WTC11 (cell line): ENCODE measurements around the gene DERA. TPM values are rescaled to one million over a fixed set of nuclear protein-coding genes. Genes with fewer than 3 reads are reported as not detected.
A peak's percentile ranks its signal among the peaks of the same experiment; 100 is the strongest.

Source experiments
- ATAC-seq: fragments of 200-7000 bp; cut with Tn5 transposase; 2 replicates; pipeline ENCODE4 v1.10.0; 2021; ENCODE audit warnings: mild to moderate bottlenecking, moderate library complexity
- CTCF ChIA-PET: fragments of 300-600 bp; sonication (Branson Sonifier 250); formaldehyde crosslinking; loops from one replicate; lab custom pipeline; 2021; ENCODE audit warnings: antibody characterized with exemption; lab: Charles Lee
- POLR2A ChIA-PET: fragments of 350-600 bp; sonication (Branson Sonifier 250); formaldehyde crosslinking; loops from one replicate; lab custom pipeline; 2021; ENCODE audit warnings: antibody characterized with exemption; lab: Charles Lee
- DNase-seq: peaks from one replicate; pipeline ENCODE4 v3.0.0; 2021; ENCODE audit warnings: low spot score
- H3K27ac Mint-ChIP-seq: 2 replicates; pipeline ENCODE4 v1.8.0; 2021; ENCODE audit warnings: mixed read lengths
- H3K27me3 Mint-ChIP-seq: 2 replicates; pipeline ENCODE4 v1.8.0; 2021; ENCODE audit warnings: low read depth, mild to moderate bottlenecking, moderate library complexity, mixed read lengths
- H3K36me3 Mint-ChIP-seq: 2 replicates; pipeline ENCODE4 v1.8.0; 2021; ENCODE audit warnings: mixed read lengths
- H3K4me1 Mint-ChIP-seq: 2 replicates; pipeline ENCODE4 v1.8.0; 2022; ENCODE audit warnings: mixed read lengths
- H3K4me3 Mint-ChIP-seq: 2 replicates; pipeline ENCODE4 v1.8.0; 2021; ENCODE audit warnings: mild to moderate bottlenecking, moderate library complexity, mixed read lengths
- H3K9me3 Mint-ChIP-seq: 2 replicates; pipeline ENCODE4 v1.8.0; 2021; ENCODE audit warnings: mixed read lengths
- NR1H2 ChIP-seq: sonication (generic); formaldehyde crosslinking; IDR thresholded peaks from 2 replicates; pipeline ENCODE4 v1.9.0; 2021; ENCODE audit warnings: mild to moderate bottlenecking, moderate library complexity, missing genetic modification reagents
- NR2C2 ChIP-seq: sonication (generic); formaldehyde crosslinking; IDR thresholded peaks from 2 replicates; pipeline ENCODE4 v1.8.0; 2022; ENCODE audit warnings: mild to moderate bottlenecking, missing genetic modification reagents
- TEAD4 ChIP-seq: sonication (generic); formaldehyde crosslinking; IDR thresholded peaks from 2 replicates; pipeline ENCODE4 v1.8.0; 2022; ENCODE audit warnings: mild to moderate bottlenecking, missing genetic modification reagents
- ZNF121 ChIP-seq: sonication (generic); formaldehyde crosslinking; IDR thresholded peaks from 2 replicates; pipeline ENCODE4 v1.8.0; 2023; ENCODE audit warnings: missing genetic modification reagents
- ZNF232 ChIP-seq: sonication (generic); formaldehyde crosslinking; IDR thresholded peaks from 2 replicates; pipeline ENCODE4 v1.8.0; 2022; ENCODE audit warnings: mild to moderate bottlenecking, missing genetic modification reagents
- ZNF396 ChIP-seq: fragments of 250-450 bp; sonication (Bioruptor Pico); IDR thresholded peaks from 2 replicates; pipeline ENCODE4 v1.8.0; 2021; ENCODE audit warnings: mild to moderate bottlenecking, moderate library complexity, borderline replicate concordance
- ZNF416 ChIP-seq: fragments of 250-450 bp; sonication (Bioruptor Pico); IDR thresholded peaks from 2 replicates; pipeline ENCODE4 v1.9.0; 2021; ENCODE audit warnings: mild to moderate bottlenecking, inconsistent platforms
- total RNA-seq: library from RNA; stranded (reverse); gene quantifications from 3 replicates; pipeline ENCODE4 v1.2.3, GENCODE V29; 2021
- TF ChIP-seq, protein P1 (sequence below): sonication (generic); formaldehyde crosslinking; IDR thresholded peaks from 2 replicates; pipeline ENCODE4 v1.8.0; 2023; ENCODE audit warnings: mild to moderate bottlenecking, missing genetic modification reagents
- TF ChIP-seq, protein P2 (sequence below): sonication (generic); formaldehyde crosslinking; IDR thresholded peaks from 2 replicates; pipeline ENCODE4 v1.8.0; 2022; ENCODE audit warnings: missing genetic modification reagents
- TF ChIP-seq, protein P3 (sequence below): fragments of 200-600 bp; IDR thresholded peaks from 2 replicates; pipeline ENCODE4 v1.8.0; 2022; ENCODE audit warnings: antibody characterized with exemption
- TF ChIP-seq, protein P4 (sequence below): sonication (generic); formaldehyde crosslinking; conservative IDR thresholded peaks from 2 replicates; pipeline ENCODE4 v1.8.1; 2023; ENCODE audit warnings: mild to moderate bottlenecking, low read depth, missing genetic modification reagents, moderate library complexity
- TF ChIP-seq, protein P5 (sequence below): fragments of 250-450 bp; sonication (Bioruptor Pico); IDR thresholded peaks from 2 replicates; pipeline ENCODE4 v2.1.2; 2022; ENCODE audit warnings: mild to moderate bottlenecking, moderate library complexity

The DERA gene
- total RNA-seq, 1 experiment from 2014 or later: 22.4 TPM

DNA sequence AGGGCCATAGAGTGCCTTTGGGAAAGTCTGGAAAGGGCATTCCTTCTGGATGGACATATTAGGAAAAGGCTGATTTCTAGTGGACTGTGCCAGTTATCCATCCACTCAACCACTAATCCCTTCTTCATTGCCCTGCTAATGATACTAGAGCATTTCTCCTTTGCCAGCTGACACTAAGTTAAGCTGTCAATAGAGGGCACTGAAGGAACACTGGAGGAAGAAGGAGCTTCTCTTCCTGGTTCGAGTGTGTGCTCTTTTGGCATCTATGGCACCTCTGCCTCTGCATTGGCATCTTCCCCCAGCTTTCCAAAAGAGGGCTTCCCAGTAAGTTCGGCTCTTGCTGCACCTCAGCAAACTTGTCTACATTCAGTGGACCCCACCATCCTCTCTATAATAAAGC lies 165.4 kb downstream of the DERA start:
- TF ChIP-seq, protein P1, sequence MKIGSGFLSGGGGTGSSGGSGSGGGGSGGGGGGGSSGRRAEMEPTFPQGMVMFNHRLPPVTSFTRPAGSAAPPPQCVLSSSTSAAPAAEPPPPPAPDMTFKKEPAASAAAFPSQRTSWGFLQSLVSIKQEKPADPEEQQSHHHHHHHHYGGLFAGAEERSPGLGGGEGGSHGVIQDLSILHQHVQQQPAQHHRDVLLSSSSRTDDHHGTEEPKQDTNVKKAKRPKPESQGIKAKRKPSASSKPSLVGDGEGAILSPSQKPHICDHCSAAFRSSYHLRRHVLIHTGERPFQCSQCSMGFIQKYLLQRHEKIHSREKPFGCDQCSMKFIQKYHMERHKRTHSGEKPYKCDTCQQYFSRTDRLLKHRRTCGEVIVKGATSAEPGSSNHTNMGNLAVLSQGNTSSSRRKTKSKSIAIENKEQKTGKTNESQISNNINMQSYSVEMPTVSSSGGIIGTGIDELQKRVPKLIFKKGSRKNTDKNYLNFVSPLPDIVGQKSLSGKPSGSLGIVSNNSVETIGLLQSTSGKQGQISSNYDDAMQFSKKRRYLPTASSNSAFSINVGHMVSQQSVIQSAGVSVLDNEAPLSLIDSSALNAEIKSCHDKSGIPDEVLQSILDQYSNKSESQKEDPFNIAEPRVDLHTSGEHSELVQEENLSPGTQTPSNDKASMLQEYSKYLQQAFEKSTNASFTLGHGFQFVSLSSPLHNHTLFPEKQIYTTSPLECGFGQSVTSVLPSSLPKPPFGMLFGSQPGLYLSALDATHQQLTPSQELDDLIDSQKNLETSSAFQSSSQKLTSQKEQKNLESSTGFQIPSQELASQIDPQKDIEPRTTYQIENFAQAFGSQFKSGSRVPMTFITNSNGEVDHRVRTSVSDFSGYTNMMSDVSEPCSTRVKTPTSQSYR (CRISPR knock-in tag): no peak
- no peak for TF ChIP-seq NR1H2 (CRISPR knock-in tag)
- TF ChIP-seq, protein P2, sequence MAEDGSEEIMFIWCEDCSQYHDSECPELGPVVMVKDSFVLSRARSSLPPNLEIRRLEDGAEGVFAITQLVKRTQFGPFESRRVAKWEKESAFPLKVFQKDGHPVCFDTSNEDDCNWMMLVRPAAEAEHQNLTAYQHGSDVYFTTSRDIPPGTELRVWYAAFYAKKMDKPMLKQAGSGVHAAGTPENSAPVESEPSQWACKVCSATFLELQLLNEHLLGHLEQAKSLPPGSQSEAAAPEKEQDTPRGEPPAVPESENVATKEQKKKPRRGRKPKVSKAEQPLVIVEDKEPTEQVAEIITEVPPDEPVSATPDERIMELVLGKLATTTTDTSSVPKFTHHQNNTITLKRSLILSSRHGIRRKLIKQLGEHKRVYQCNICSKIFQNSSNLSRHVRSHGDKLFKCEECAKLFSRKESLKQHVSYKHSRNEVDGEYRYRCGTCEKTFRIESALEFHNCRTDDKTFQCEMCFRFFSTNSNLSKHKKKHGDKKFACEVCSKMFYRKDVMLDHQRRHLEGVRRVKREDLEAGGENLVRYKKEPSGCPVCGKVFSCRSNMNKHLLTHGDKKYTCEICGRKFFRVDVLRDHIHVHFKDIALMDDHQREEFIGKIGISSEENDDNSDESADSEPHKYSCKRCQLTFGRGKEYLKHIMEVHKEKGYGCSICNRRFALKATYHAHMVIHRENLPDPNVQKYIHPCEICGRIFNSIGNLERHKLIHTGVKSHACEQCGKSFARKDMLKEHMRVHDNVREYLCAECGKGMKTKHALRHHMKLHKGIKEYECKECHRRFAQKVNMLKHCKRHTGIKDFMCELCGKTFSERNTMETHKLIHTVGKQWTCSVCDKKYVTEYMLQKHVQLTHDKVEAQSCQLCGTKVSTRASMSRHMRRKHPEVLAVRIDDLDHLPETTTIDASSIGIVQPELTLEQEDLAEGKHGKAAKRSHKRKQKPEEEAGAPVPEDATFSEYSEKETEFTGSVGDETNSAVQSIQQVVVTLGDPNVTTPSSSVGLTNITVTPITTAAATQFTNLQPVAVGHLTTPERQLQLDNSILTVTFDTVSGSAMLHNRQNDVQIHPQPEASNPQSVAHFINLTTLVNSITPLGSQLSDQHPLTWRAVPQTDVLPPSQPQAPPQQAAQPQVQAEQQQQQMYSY (CRISPR knock-in tag): no peak
- TF ChIP-seq, protein P3, sequence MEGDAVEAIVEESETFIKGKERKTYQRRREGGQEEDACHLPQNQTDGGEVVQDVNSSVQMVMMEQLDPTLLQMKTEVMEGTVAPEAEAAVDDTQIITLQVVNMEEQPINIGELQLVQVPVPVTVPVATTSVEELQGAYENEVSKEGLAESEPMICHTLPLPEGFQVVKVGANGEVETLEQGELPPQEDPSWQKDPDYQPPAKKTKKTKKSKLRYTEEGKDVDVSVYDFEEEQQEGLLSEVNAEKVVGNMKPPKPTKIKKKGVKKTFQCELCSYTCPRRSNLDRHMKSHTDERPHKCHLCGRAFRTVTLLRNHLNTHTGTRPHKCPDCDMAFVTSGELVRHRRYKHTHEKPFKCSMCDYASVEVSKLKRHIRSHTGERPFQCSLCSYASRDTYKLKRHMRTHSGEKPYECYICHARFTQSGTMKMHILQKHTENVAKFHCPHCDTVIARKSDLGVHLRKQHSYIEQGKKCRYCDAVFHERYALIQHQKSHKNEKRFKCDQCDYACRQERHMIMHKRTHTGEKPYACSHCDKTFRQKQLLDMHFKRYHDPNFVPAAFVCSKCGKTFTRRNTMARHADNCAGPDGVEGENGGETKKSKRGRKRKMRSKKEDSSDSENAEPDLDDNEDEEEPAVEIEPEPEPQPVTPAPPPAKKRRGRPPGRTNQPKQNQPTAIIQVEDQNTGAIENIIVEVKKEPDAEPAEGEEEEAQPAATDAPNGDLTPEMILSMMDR: peak; percentile 32; the same call in 1 of the 2 replicates
- TF ChIP-seq ZNF232: no peak
- DNase-seq (no peak), ATAC-seq (peak; percentile 97)
- Mint-ChIP-seq H3K9me3 (no peaks in the 10 kb centered on the region), H3K36me3 (no peaks in the 10 kb centered on the region), H3K27ac (no peak overlapping the region), H3K4me3 (no peak overlapping the region), H3K27me3 (no peaks in the 10 kb centered on the region; the same call in 1 of the 2 replicates), H3K4me1 (no peaks in the 10 kb centered on the region)
- ChIA-PET CTCF (interaction anchor here (0.7 to 1.4 kb wide), 14 partner anchors 10 to 534 kb away, joined by 3 to 10 read pairs (median 4); no protein-coding TSS in a partner anchor), POLR2A (no interaction called here)

DNA sequence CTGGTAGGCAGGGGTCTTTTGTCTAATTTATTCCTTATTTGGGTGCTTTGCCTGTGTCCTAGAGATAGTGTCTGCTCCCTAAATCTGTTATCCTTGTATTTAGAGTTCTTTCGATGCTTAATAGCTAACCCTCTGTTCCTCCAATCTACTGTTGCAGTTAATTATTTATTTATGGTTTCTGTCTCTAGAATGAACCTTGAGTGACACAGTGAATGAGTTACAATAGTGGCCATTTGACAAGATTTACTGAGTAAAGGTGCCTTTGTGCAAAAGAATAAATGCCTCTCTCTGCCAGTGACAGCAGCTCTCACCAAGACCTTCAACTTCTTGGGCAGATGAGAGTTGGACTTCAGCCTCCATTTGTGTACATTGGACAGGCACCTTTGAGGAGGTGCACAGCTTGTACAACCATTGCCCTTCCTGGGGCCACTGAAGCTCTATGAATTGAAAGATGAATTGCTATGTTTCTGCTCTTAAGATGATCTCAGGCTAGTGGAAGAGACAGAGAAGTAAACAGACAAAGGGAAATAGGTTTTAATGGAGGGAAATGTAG lies 165.9 kb downstream of the DERA start:
- no peak for TF ChIP-seq ZNF416 (CRISPR knock-in tag)
- ChIA-PET CTCF (interaction anchor here (0.9 to 1.4 kb wide), 13 partner anchors 9 to 472 kb away, joined by 3 to 10 read pairs (median 4); no protein-coding TSS in a partner anchor), POLR2A (no interaction called here)
- H3K9me3 Mint-ChIP-seq: no peaks in the 10 kb centered on the region
- no peak for DNase-seq
- H3K36me3 Mint-ChIP-seq: no peaks in the 10 kb centered on the region
- H3K4me1 Mint-ChIP-seq: no peaks in the 10 kb centered on the region
- no peak for ATAC-seq
- no peak overlapping the region for H3K27ac Mint-ChIP-seq
- no peak overlapping the region for H3K4me3 Mint-ChIP-seq
- H3K27me3 Mint-ChIP-seq: no peaks in the 10 kb centered on the region; the same call in 1 of the 2 replicates

DNA sequence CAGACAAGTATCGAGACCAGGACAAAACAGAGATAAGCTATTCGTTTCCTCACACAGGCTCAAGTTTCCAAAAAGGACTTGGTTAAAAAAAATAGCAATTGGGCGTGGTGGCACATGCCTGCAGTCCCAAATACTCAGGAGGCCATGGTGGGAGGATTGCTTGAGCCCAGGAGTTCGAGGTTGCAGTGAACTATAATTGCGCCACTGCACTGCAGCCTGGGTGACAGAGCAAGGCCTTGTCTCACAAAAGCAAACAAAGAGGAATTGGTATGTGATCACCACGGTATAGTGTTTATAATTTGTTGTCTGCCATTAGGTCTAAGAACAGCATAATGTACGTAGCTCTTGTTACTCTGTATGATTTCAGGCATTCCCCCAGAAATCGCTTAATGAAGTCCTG lies 175.3 kb downstream of the DERA start:
- ChIA-PET POLR2A (no interaction called here), CTCF (interaction anchor here (1.0 to 1.6 kb wide), 2 partner anchors 10 to 36 kb away, joined by 3 to 6 read pairs; no protein-coding TSS in a partner anchor)
- Mint-ChIP-seq H3K27me3 (no peaks in the 10 kb centered on the region), H3K4me3 (no peak overlapping the region), H3K9me3 (peaks cover 11% of the 10 kb centered on the region), H3K36me3 (peaks cover 5% of the 10 kb centered on the region), H3K4me1 (peaks cover 31% of the 10 kb centered on the region), H3K27ac (no peak overlapping the region)
- TF ChIP-seq TEAD4 (CRISPR knock-in tag) (no peak), NR2C2 (no peak), ZNF396 (CRISPR knock-in tag) (no peak), ZNF121 (no peak)
- TF ChIP-seq, protein P4, sequence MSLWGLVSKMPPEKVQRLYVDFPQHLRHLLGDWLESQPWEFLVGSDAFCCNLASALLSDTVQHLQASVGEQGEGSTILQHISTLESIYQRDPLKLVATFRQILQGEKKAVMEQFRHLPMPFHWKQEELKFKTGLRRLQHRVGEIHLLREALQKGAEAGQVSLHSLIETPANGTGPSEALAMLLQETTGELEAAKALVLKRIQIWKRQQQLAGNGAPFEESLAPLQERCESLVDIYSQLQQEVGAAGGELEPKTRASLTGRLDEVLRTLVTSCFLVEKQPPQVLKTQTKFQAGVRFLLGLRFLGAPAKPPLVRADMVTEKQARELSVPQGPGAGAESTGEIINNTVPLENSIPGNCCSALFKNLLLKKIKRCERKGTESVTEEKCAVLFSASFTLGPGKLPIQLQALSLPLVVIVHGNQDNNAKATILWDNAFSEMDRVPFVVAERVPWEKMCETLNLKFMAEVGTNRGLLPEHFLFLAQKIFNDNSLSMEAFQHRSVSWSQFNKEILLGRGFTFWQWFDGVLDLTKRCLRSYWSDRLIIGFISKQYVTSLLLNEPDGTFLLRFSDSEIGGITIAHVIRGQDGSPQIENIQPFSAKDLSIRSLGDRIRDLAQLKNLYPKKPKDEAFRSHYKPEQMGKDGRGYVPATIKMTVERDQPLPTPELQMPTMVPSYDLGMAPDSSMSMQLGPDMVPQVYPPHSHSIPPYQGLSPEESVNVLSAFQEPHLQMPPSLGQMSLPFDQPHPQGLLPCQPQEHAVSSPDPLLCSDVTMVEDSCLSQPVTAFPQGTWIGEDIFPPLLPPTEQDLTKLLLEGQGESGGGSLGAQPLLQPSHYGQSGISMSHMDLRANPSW: no peak
- TF ChIP-seq, protein P5, sequence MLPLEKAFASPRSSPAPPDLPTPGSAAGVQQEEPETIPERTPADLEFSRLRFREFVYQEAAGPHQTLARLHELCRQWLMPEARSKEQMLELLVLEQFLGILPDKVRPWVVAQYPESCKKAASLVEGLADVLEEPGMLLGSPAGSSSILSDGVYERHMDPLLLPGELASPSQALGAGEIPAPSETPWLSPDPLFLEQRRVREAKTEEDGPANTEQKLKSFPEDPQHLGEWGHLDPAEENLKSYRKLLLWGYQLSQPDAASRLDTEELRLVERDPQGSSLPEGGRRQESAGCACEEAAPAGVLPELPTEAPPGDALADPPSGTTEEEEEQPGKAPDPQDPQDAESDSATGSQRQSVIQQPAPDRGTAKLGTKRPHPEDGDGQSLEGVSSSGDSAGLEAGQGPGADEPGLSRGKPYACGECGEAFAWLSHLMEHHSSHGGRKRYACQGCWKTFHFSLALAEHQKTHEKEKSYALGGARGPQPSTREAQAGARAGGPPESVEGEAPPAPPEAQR (CRISPR knock-in tag): no peak
- DNase-seq (no peak), ATAC-seq (no peak)
